Left kidney (tissue), 2 donors: ENCODE data around the gene TBX15. TPM values are rescaled to one million over a fixed set of nuclear protein-coding genes. Genes with fewer than 3 reads are reported as not detected.
"Not testable (repeated sequence)": the region's sequence is repeated elsewhere in the genome, so short reads cannot be mapped to it uniquely, and the experiment has no call there.

Source experiments
- DNase-seq: peaks from one replicate; pipeline ENCODE4 v3.0.0-alpha.2; 2013
- polyA plus RNA-seq: library from polyadenylated mRNA; unstranded; fragments of 120-200 nt; gene quantifications from one replicate; pipeline ENCODE4 v1.2.1, GENCODE V29; 2013; ENCODE audit not compliant: insufficient read length

Gene TBX15
- polyA plus RNA-seq, 1 donor, result 0.35 TPM

- peak; percentile 15 for DNase-seq
Observed at GRCh38 chr1:118960026-118960561, 28.0 kb downstream of the TBX15 start.

DNA sequence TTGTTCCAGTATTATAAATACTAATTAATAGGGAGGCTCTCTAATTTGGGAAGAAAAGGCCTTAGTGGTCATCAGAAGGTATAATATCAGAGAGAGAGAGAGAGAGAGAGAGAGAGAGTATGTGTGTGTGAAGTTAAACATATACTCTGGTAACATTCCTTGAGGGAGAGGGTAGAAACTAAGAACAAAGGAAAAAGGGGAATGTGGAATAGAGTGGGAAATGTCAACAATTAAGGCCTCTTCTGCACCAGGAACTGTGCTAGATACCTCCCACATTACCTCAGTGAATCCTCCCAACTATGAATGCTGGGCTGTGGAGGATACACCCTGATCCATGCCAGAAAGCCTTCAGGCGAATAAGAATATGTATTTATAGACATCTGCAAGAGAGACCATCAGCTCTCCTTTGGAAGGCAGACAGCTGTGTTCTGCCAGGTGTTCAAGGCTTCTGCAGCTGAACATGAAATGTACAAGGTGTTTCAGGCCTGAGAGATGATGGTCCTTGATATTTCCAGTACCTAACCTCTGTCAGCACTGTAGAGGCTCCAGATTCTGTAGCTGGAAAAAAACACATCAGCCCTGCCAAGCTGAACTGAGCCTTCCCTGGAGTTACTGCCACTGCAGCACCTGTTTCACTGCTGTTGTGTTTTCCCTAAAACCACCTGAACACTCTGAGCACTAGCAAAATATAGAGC lies 29.1 kb downstream of the TBX15 start:
- no peak for DNase-seq

DNA sequence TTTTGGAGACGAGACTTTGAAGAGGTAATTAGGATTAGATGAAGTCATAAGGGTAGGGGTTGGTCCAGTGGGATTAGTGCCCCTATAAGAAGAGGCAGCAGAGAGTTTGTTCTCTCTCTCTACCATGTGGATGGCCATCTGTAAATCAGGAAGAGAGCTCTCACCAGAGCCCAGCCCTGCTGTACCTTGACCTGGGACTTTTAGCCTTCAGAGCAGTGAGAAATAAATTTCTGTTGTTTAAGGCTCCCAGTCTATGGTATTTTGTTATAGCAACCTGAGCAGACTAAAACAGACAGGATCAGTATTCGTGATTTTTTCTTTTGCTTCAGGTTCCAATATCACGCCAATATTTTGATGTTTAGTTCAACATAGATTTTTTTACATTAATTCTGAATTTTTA lies 30.0 kb downstream of the TBX15 start:
- no peak for DNase-seq

GRCh38 chr1:118957579-118957978 lies 30.6 kb downstream of the TBX15 start:
- DNase-seq, result not testable (repeated sequence)

- DNase-seq, result no peak
Observed at GRCh38 chr1:118954301-118954905, 33.7 kb downstream of the TBX15 start.

GRCh38 chr1:118951270-118951936 lies 36.7 kb downstream of the TBX15 start:
- DNase-seq, result no peak

DNA sequence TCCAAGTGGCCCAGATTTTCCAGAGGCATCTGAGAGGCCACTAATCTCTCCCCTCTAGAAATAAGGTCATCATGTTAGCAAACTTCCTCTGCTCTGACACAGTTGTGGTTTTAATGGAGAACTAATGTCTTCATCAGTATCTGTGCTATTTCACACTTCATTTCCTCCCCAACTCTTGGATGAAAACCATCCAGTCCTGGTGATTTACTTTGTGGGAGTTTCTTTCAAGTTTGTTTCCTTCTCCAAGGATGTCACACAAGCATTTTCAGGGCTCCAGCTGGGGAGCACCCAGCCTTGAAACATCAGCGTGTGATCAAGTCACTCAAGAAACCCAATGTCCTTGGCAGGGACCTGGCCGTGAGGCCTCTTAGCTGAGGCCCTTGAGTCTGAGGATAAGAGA lies 38.8 kb downstream of the TBX15 start:
- no peak for DNase-seq

GRCh38 chr1:118948846-118949245 lies 39.3 kb downstream of the TBX15 start:
- DNase-seq, result no peak

DNA sequence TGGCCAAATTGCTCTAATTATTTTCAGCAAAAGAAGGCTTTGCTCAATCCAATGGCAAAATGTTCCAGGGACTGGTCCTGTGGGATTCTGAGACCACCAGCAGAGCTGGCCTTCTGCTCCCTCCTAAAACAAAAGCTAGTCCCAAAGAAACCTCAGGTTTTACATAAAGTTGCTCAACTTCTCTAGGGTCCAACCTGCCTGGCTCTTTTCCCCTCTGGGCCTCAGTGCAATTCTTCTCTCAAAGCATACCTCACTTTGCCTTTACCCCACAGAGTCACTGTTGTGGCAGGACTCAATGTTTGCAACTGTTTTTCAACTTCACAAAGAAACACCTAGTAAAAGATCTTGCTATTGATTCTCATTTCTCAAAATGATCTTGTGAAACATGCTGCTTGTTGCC lies 39.8 kb downstream of the TBX15 start:
- no peak for DNase-seq

GRCh38 chr1:118947790-118948189 lies 40.4 kb downstream of the TBX15 start:
- no peak for DNase-seq

DNA sequence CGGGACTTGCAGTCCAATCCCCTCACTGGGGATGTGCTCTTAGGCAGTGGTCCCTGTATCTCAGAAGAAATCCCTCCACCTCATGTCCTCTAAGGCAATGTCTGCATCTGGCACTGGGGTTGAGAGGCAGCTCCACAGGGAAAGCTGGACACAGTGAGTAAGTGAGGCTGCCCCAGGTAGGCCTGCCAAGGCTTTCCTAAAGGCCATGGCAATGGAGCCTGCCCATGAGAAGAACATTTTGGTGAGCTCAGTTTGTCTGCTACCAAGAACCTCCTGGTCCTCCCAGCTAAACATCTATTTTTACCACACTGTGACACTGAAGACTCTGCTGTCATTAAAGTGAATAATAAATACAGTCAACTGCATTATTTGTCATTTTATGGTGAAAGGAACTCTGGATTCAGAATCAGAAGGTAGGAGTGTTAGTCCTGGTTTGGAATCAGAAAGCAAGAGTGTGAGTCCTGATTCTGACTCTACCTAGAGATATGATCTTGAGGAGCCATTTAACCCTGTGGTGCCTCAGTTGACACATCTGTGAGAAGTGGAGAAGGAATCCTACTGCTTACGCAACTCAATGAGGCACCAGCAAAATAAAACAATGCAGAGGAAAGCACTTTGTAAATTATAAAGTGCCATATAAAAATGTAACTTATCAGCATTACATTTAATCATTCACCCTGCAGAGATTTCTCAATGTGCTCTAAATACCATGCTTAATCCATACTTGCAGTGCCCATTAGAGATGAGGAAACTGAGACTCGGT lies 41.0 kb downstream of the TBX15 start:
- DNase-seq, result no peak

DNA sequence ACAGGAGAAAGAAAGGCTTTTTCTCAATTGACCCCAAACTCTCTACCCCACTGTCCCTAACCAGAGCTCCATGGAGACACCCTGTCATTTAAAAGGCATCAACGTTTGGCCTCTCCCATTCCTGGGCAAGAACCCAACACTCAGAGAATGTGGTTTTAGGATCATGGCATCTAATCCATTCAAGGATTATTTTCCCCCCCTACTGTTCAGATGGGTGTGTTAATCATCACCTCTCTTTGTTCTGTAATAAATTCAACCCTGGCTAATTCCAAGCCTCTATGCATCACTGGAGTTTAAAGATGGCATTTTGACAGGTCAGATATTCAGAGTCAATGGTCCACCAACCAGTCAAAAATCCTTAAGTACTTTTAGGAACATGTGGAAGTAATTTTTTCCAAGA lies 42.7 kb downstream of the TBX15 start:
- DNase-seq, result no peak

DNA sequence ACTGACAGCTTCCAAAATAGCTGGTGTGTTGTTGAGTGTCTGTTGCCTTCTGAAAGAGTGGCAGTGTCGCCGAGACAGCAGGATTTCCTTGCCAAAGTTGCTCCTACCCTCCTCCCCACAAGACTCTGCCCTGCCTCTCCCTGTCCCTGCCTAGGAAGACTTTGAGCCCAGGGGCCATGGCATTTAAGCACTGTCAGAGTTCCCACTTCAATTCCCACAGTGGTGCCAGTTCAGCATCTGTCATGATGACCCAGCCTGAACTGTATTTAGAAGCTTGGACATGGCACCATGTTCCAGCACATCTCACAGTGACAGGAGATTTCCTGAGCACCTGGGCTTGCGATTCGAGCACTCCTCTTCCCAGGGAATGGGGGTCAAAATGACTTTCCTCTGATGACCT lies 43.6 kb downstream of the TBX15 start:
- no peak for DNase-seq

DNA sequence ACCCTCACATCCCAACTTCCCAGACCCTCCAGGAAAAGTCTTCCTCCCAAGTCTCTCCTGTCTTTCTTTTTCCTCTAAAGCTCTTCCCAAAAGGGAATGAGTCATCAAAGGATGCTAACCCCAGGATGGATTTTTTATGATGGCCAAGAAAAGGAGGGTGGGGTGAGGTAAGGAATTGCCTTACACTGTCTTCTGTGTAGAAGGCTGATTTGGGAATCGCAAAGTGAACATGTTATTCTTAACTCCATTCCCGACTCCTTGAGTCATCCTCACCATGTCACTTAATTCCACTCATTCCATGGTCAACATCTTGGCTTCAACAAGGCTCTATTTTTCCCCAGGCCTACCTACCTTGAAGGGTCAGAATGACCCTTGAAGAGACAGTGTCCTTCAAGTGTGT lies 44.0 kb downstream of the TBX15 start:
- no peak for DNase-seq

GRCh38 chr1:118940957-118941356 lies 47.2 kb downstream of the TBX15 start:
- no peak for DNase-seq

- no peak for DNase-seq
Observed at GRCh38 chr1:118937413-118938072, 50.6 kb downstream of the TBX15 start.

DNA sequence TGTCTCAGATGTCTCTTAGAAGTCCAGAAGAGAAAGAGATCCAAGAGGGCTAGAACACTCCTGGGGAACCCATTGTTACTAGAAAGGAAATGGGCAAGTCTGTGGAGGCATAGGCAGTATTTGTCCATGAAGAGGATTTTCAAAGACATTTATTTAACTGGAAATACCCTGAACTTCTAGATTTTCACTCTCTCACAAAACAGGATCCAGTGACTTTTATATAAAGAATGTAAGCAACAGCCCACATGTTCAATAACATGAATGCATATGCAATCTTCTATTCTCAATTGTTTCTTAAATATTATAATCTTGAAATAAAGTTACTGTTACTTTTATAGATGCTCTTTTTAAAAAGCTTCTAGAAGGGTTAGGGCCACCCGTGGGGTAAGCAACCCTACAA lies 53.4 kb downstream of the TBX15 start:
- no peak for DNase-seq

GRCh38 chr1:118933051-118933781 lies 54.9 kb downstream of the TBX15 start:
- DNase-seq, result no peak

GRCh38 chr1:118931876-118932275 lies 56.3 kb downstream of the TBX15 start:
- DNase-seq, result no peak

- peak; percentile 70 for DNase-seq
Observed at GRCh38 chr1:118928739-118929554, 59.2 kb downstream of the TBX15 start.
